C1 segment of cervical spinal cord (tissue), 14 donors: ENCODE data around the gene ST6GALNAC6.

Source experiments
- DNase-seq, 14 donors: peaks; one replicate each; lab custom pipeline; 2025; lab: John Stamatoyannopoulos, UW

The ST6GALNAC6 gene

GRCh38 chr9:127899128-127899943, at the start of gene ST6GALNAC6:
Gene ST6GALNAC6 (minus strand): TSS chr9:127899603. CDS start chr9:127897981, 1,622 bp downstream.
- DNase-seq = peak in 10 of 14 donors; percentile 30 to 83 (median 54)

GRCh38 chr9:127947841-127948710, 48.7 kb upstream of the ST6GALNAC6 start:
- peak in 2 of 14 donors; percentile 57 to 65 for DNase-seq

- DNase-seq = no peak
Observed at GRCh38 chr9:127946728-127947127, 47.3 kb upstream of the ST6GALNAC6 start.

- peak in 1 of 14 donors; percentile 31 for DNase-seq
Observed at GRCh38 chr9:127945942-127946341, 46.5 kb upstream of the ST6GALNAC6 start.

- DNase-seq = no peak
Observed at GRCh38 chr9:127945338-127945737, 45.9 kb upstream of the ST6GALNAC6 start.

- peak in 1 of 14 donors; percentile 39 for DNase-seq
Observed at GRCh38 chr9:127944586-127945218, 45.3 kb upstream of the ST6GALNAC6 start.

- DNase-seq = peak in 12 of 14 donors; percentile 66 to 86 (median 76)
Observed at GRCh38 chr9:127943731-127944144, 44.3 kb upstream of the ST6GALNAC6 start.

GRCh38 chr9:127943011-127943662, 43.7 kb upstream of the ST6GALNAC6 start:
- DNase-seq = peak in 1 of 14 donors; percentile 60

- DNase-seq = peak in 9 of 14 donors; percentile 20 to 71 (median 51)
Observed at GRCh38 chr9:127942216-127943010, 43.0 kb upstream of the ST6GALNAC6 start.

GRCh38 chr9:127941961-127942215, 42.5 kb upstream of the ST6GALNAC6 start:
- no peak for DNase-seq

GRCh38 chr9:127941062-127941960, 41.9 kb upstream of the ST6GALNAC6 start:
- peak in 1 of 14 donors; percentile 30 for DNase-seq

GRCh38 chr9:127940593-127940992, 41.2 kb upstream of the ST6GALNAC6 start:
- no peak for DNase-seq

- DNase-seq = no peak
Observed at GRCh38 chr9:127938298-127938690, 38.9 kb upstream of the ST6GALNAC6 start.

GRCh38 chr9:127937388-127938297, 38.2 kb upstream of the ST6GALNAC6 start, which contains the start of gene DPM2:
Gene DPM2 (minus strand): TSS chr9:127937854. CDS start chr9:127937820, 34 bp downstream.
- DNase-seq = peak in 12 of 14 donors; percentile 34 to 80 (median 62)

- DNase-seq = no peak
Observed at GRCh38 chr9:127937056-127937387, 37.6 kb upstream of the ST6GALNAC6 start.

GRCh38 chr9:127936347-127936852, 37.0 kb upstream of the ST6GALNAC6 start:
- DNase-seq = no peak

GRCh38 chr9:127935765-127936221, 36.4 kb upstream of the ST6GALNAC6 start:
- no peak for DNase-seq

- DNase-seq = no peak
Observed at GRCh38 chr9:127934986-127935385, 35.6 kb upstream of the ST6GALNAC6 start.
